Calu3 (cell line): ENCODE measurements around the gene DIAPH2. TPM values are rescaled to one million over a fixed set of nuclear protein-coding genes. Genes with fewer than 3 reads are reported as not detected.
A peak's percentile ranks its signal among the peaks of the same experiment; 100 is the strongest.

Source experiments
- BruUV-seq: library from RNA; stranded (reverse); fragments of 400-500 nt; replicated peaks from 2 replicates; lab custom pipeline; 2021; lab: Mats Ljungman, UMichigan
- CTCF ChIA-PET: fragments of 300-600 bp; sonication (Branson Sonifier 250); formaldehyde crosslinking; loops from one replicate; lab custom pipeline; 2022; ENCODE audit warnings: antibody characterized with exemption; lab: Charles Lee
- DNase-seq: peaks from one replicate; pipeline ENCODE4 v3.0.0; 2022
- H3K27ac Mint-ChIP-seq: one replicate; pipeline ENCODE4 v1.8.0; 2022; ENCODE audit warnings: mixed read lengths; ENCODE audit not compliant: unreplicated experiment
- H3K27me3 Mint-ChIP-seq: one replicate; pipeline ENCODE4 v1.8.0; 2022; ENCODE audit warnings: mixed read lengths; ENCODE audit not compliant: unreplicated experiment
- H3K36me3 Mint-ChIP-seq: one replicate; pipeline ENCODE4 v1.8.0; 2022; ENCODE audit warnings: mild to moderate bottlenecking, moderate library complexity, mixed read lengths; ENCODE audit not compliant: insufficient read depth, unreplicated experiment
- H3K4me1 Mint-ChIP-seq: one replicate; pipeline ENCODE4 v1.8.0; 2022; ENCODE audit warnings: mild to moderate bottlenecking, low read depth, mixed read lengths; ENCODE audit not compliant: unreplicated experiment
- H3K4me3 Mint-ChIP-seq: one replicate; pipeline ENCODE4 v1.8.0; 2022; ENCODE audit warnings: mild to moderate bottlenecking, low read depth, moderate library complexity, mixed read lengths; ENCODE audit not compliant: unreplicated experiment
- H3K9me3 Mint-ChIP-seq: one replicate; pipeline ENCODE4 v1.8.0; 2022; ENCODE audit warnings: low read depth, mixed read lengths; ENCODE audit not compliant: unreplicated experiment
- CTCF ChIP-seq: fragments of 200-600 bp; IDR thresholded peaks from one replicate; pipeline ENCODE4 v1.8.0; 2022; ENCODE audit warnings: antibody characterized with exemption; ENCODE audit not compliant: unreplicated experiment
- intact Hi-C: fragments of 100-400 bp; cut with micrococcal nuclease; formaldehyde crosslinking; loops from one replicate; pipeline ENCODE4 v1.10.0; 2022; ENCODE audit not compliant: unreplicated experiment
- total RNA-seq: library from RNA; stranded (reverse); gene quantifications from 2 replicates; pipeline ENCODE4 v1.2.3, GENCODE V29; 2022

The DIAPH2 gene
- total RNA-seq, 1 experiment from 2014 or later: 24.2 TPM

- Mint-ChIP-seq H3K36me3 (no peaks in the 10 kb centered on the region), H3K27me3 (no peaks in the 10 kb centered on the region), H3K4me1 (peaks cover 9% of the 10 kb centered on the region), H3K9me3 (no peaks in the 10 kb centered on the region), H3K27ac (peak overlapping the region; percentile 95), H3K4me3 (peak overlapping the region; percentile 66)
- peak; percentile 6 for DNase-seq
- BruUV-seq: no TSS peak
- CTCF ChIA-PET: no interaction called here
- TF ChIP-seq CTCF: no peak
- intact Hi-C loops: no loop called here
These were observed 879.0 kb downstream of the DIAPH2 start for GRCh38 chrX:97563531-97564133.

- no peak overlapping the region for H3K27ac Mint-ChIP-seq
- BruUV-seq: no TSS peak
- no peaks in the 10 kb centered on the region for H3K36me3 Mint-ChIP-seq
- intact Hi-C loops: no loop called here
- CTCF ChIA-PET: no interaction called here
- DNase-seq: no peak
- H3K4me3 Mint-ChIP-seq: no peak overlapping the region
- no peaks in the 10 kb centered on the region for H3K27me3 Mint-ChIP-seq
- H3K4me1 Mint-ChIP-seq: peaks cover 9% of the 10 kb centered on the region
- TF ChIP-seq CTCF: no peak
- H3K9me3 Mint-ChIP-seq: no peaks in the 10 kb centered on the region
These were observed 879.9 kb downstream of the DIAPH2 start for GRCh38 chrX:97564496-97564895.

- H3K9me3 Mint-ChIP-seq: no peaks in the 10 kb centered on the region
- BruUV-seq: no TSS peak
- no peak for TF ChIP-seq CTCF
- intact Hi-C loops: no loop called here
- no peak overlapping the region for H3K4me3 Mint-ChIP-seq
- H3K4me1 Mint-ChIP-seq: no peaks in the 10 kb centered on the region
- H3K27ac Mint-ChIP-seq: no peak overlapping the region
- CTCF ChIA-PET: no interaction called here
- no peaks in the 10 kb centered on the region for H3K36me3 Mint-ChIP-seq
- DNase-seq: no peak
- H3K27me3 Mint-ChIP-seq: no peaks in the 10 kb centered on the region
These were observed 902.5 kb downstream of the DIAPH2 start for GRCh38 chrX:97587171-97587570.

GRCh38 chrX:97594646-97595224, 910.1 kb downstream of the DIAPH2 start:
- CTCF ChIA-PET: no interaction called here
- TF ChIP-seq CTCF: no peak
- no TSS peak for BruUV-seq
- H3K4me3 Mint-ChIP-seq: no peak overlapping the region
- no peaks in the 10 kb centered on the region for H3K4me1 Mint-ChIP-seq
- no peaks in the 10 kb centered on the region for H3K27me3 Mint-ChIP-seq
- no peaks in the 10 kb centered on the region for H3K36me3 Mint-ChIP-seq
- no peaks in the 10 kb centered on the region for H3K9me3 Mint-ChIP-seq
- intact Hi-C loops: no loop called here
- H3K27ac Mint-ChIP-seq: no peak overlapping the region
- DNase-seq: no peak
